K562 (cell line): ENCODE measurements around the gene SHISAL2A. TPM values are rescaled to one million over a fixed set of nuclear protein-coding genes. Genes with fewer than 3 reads are reported as not detected.

Source experiments
- BDP1 ChIP-seq: IDR thresholded peaks from 3 replicates; pipeline ENCODE4 v1.6.1; 2011; ENCODE audit not compliant: insufficient read length, insufficient read depth
- CBFA2T3 ChIP-seq: fragments of 450-650 bp; IDR thresholded peaks from 2 replicates; pipeline ENCODE4 v1.6.1; 2017
- CEBPG ChIP-seq, 3 experiments: fragments of 200-800 bp in 1 of 3; sonication (Bioruptor generic) in 1 of 3; sonication (generic) in 1 of 3; formaldehyde crosslinking in 1 of 3; IDR thresholded peaks in 2 of 3; conservative IDR thresholded peaks in 1 of 3; 2 replicates each; pipeline versions ENCODE4 v1.6.1 to v1.8.0; 2016 to 2022; ENCODE audit warnings: missing compliant biosample characterization in 2 of 3, missing genetic modification characterization in 2 of 3, mild to moderate bottlenecking in 1 of 3, missing genetic modification reagents in 1 of 3
- COPS2 ChIP-seq: fragments of 450-650 bp; conservative IDR thresholded peaks from 2 replicates; pipeline ENCODE4 v1.6.1; 2016; ENCODE audit warnings: mild to moderate bottlenecking, moderate library complexity
- CREM ChIP-seq: IDR thresholded peaks from 2 replicates; pipeline ENCODE4 v1.6.1; 2014; ENCODE audit warnings: antibody characterized with exemption, low read depth
- ELK3 ChIP-seq: fragments of 450-650 bp; formaldehyde crosslinking; IDR thresholded peaks from 2 replicates; pipeline ENCODE4 v1.4.0; 2020; ENCODE audit warnings: mild to moderate bottlenecking
- EP400 ChIP-seq: fragments of 450-650 bp; IDR thresholded peaks from 2 replicates; pipeline ENCODE4 v1.6.1; 2017; ENCODE audit warnings: antibody characterized with exemption, mild to moderate bottlenecking, moderate library complexity
- HNRNPLL ChIP-seq: fragments of 200-400 bp; formaldehyde crosslinking; IDR thresholded peaks from 2 replicates; pipeline ENCODE4 v1.6.1; 2017; ENCODE audit warnings: low read length, low read depth, mild to moderate bottlenecking; ENCODE audit not compliant: poor library complexity, severe bottlenecking
- JUND ChIP-seq, 2 experiments: IDR thresholded peaks; 2 replicates in 1 of 2; 3 replicates in 1 of 2; pipeline ENCODE4 v1.6.1; 2011; ENCODE audit warnings: borderline replicate concordance in 2 of 2, low read depth in 2 of 2, low read length in 2 of 2, improper control_type of control experiment in 1 of 2, missing biosample characterization in 1 of 2, missing genetic modification characterization in 1 of 2, missing genetic modification reagents in 1 of 2
- KDM1A ChIP-seq, 2 experiments: fragments of 450-650 bp; IDR thresholded peaks; 2 replicates each; pipeline ENCODE4 v1.6.1; 2016; ENCODE audit warnings: mild to moderate bottlenecking in 2 of 2
- KLF13 ChIP-seq: fragments of 450-650 bp; IDR thresholded peaks from 2 replicates; pipeline ENCODE4 v1.6.1; 2016; ENCODE audit warnings: missing genetic modification characterization, low read depth, mild to moderate bottlenecking, missing compliant biosample characterization, moderate library complexity, borderline replicate concordance
- KLF16 ChIP-seq: IDR thresholded peaks from 2 replicates; pipeline ENCODE4 v1.6.1; 2016; ENCODE audit warnings: antibody characterized with exemption
- NBN ChIP-seq: fragments of 450-650 bp; IDR thresholded peaks from 2 replicates; pipeline ENCODE4 v1.6.1; 2016; ENCODE audit warnings: low read depth, mild to moderate bottlenecking
- PHF20 ChIP-seq: fragments of 450-650 bp; IDR thresholded peaks from 2 replicates; pipeline ENCODE4 v1.6.1; 2018; ENCODE audit not compliant: partially characterized antibody
- POLR3G ChIP-seq: IDR thresholded peaks from 2 replicates; pipeline ENCODE4 v1.6.1; 2011; ENCODE audit not compliant: insufficient read length, insufficient replicate concordance; ENCODE audit errors: extremely low read depth
- REST ChIP-seq, 2 experiments: fragments of 450-650 bp; formaldehyde crosslinking in 1 of 2; IDR thresholded peaks; 2 replicates each; pipeline versions ENCODE4 v1.4.0 to v1.6.1; 2014 to 2020; ENCODE audit warnings: mild to moderate bottlenecking in 2 of 2, borderline replicate concordance in 1 of 2, low read depth in 1 of 2
- SMARCC2 ChIP-seq: fragments of 450-650 bp; IDR thresholded peaks from 2 replicates; pipeline ENCODE4 v1.6.1; 2017; ENCODE audit warnings: antibody characterized with exemption, moderate library complexity, mild to moderate bottlenecking, low read depth
- ZNF431 ChIP-seq: sonication (generic); formaldehyde crosslinking; IDR thresholded peaks from 2 replicates; pipeline ENCODE4 v1.8.0; 2022; ENCODE audit warnings: mild to moderate bottlenecking, missing genetic modification reagents
- polyA plus RNA-seq, 8 experiments: library from polyadenylated mRNA; depleted of rRNA in 4 of 8; stranded (reverse) in 5 of 8; unstranded in 3 of 8; fragments of >200 nt; fragmentation: Nextera tagmentation in 2 of 8; fragmentation: Illumina TruSeq in 1 of 8; extraction: Ambion mirVana in 2 of 8; extraction: Trizol in 1 of 8; gene quantifications; 2 replicates each; pipeline versions ENCODE4 v1.2.1 to v1.2.3, GENCODE V29; 2011 to 2014; ENCODE audit warnings: inconsistent platforms in 1 of 8, missing spikeins in 1 of 8
- total RNA-seq, 7 experiments: library from RNA; depleted of rRNA in 6 of 7; stranded (reverse); fragments of >200 nt in 6 of 7; fragmentation: Illumina TruSeq in 2 of 7; extraction: Trizol in 2 of 7; gene quantifications; 2 replicates each; pipeline versions ENCODE4 v1.2.1 to v1.2.3, GENCODE V29; 2011 to 2021; ENCODE audit warnings: low replicate concordance in 1 of 7

Gene SHISAL2A
- total and polyA plus RNA-seq, 9 of the 15 experiments (the other 6 are each of a cell fraction or from before 2014, with no cell fraction given), result 0.11 TPM; not detected in 8

- TF ChIP-seq REST (IDR thresholded peaks at IDR 0.05; ENCODE audit: borderline replicate concordance) (peak; percentile 77), REST (CRISPR knock-in tag; IDR thresholded peaks at IDR 0.05; ENCODE audit: low read depth) (no peak), COPS2 (no peak), SMARCC2 (peak; percentile 62; the same call in 1 of the 2 replicates), PHF20 (no peak), HNRNPLL (no peak), KLF16 (no peak), CBFA2T3 (peak; percentile 55), NBN (0 out of 2 replicates have a peak, but pooled peaks have one; percentile 17), KDM1A (IDR thresholded peaks at IDR 0.05) (peak; percentile 59 to 74), JUND (IDR thresholded peaks at IDR 0.05; ENCODE audit: borderline replicate concordance, low read depth, low read length) (peak; percentile 96), JUND (tag; IDR thresholded peaks at IDR 0.05; ENCODE audit: borderline replicate concordance, low read depth, low read length) (peak; percentile 95; the same call in 2 of the 3 replicates), BDP1 (no peak), CREM (peak; percentile 38; the same call in 1 of the 2 replicates), ZNF431 (no peak), POLR3G (no peak), KLF13 (tag) (no peak), ELK3 (CRISPR knock-in tag) (no peak), CEBPG (CRISPR knock-in tag; IDR thresholded peaks at IDR 0.05) (0 out of 2 replicates have a peak, but pooled peaks have one; percentile 0), CEBPG (tag; conservative IDR thresholded peaks at IDR 0.05 in 1 of 2, IDR thresholded peaks at IDR 0.05 in 1 of 2) (no peak), EP400 (peak; percentile 46)
Measured at GRCh38 chr1:52674497-52675384, 41.8 kb downstream of the SHISAL2A start (continued).
